ENCODE results near the gene MRPL40.

The MRPL40 gene

GRCh38 chr22:19483481-19484244, 51.3 kb downstream of the MRPL40 start:
- DNase-seq (ENCODE audit: low read depth) = no peak

Data from activated T-helper 1 cell treated with Interleukin-2 at 50 U/mL for 16 hours (primary cell).